ENCODE data around the gene ABTB2.

Gene ABTB2

DNA sequence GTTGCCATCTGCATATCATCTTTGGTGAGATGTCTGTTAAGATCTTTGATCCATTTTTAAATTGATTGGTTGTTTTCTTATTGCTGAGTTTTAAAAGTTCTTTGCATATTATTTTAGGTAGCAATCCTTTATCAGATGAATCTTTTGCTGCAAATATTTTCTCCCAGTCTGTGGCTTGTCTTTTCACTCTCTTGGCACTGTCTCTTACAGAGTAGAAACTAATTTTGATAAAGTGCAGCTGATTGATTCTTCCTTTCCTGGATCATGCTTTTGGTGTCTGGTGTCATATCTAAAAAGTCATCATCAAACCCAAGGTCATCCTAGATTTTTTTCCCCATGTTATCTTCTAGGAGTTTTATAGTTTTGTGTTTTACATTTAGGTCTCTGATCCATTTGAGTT is 139.7 kb downstream of the ABTB2 start:
- FAIRE-seq: no peak
- no peak for DNase-seq (ENCODE audit: low spot score)

DNA sequence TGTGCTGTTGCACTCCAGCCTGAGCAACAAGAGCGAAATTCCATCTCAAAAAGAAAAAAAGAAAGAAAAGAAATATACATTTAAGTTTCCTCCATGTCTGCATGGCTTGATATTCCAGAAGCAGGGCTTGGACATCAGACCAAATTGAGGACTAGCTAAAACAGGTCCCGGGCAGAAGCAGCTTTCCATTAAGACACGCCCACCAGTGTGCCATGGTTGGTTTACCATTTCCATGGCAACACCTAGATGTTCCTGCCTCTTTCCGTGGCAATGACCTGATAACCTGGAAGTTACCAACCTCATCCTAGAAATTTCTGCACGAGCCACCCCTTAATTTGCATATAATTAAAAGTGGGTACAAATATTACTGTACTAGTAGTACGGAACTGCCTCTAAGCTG is 141.1 kb downstream of the ABTB2 start:
- FAIRE-seq (no peak), DNase-seq (ENCODE audit: low spot score) (no peak)

DNA sequence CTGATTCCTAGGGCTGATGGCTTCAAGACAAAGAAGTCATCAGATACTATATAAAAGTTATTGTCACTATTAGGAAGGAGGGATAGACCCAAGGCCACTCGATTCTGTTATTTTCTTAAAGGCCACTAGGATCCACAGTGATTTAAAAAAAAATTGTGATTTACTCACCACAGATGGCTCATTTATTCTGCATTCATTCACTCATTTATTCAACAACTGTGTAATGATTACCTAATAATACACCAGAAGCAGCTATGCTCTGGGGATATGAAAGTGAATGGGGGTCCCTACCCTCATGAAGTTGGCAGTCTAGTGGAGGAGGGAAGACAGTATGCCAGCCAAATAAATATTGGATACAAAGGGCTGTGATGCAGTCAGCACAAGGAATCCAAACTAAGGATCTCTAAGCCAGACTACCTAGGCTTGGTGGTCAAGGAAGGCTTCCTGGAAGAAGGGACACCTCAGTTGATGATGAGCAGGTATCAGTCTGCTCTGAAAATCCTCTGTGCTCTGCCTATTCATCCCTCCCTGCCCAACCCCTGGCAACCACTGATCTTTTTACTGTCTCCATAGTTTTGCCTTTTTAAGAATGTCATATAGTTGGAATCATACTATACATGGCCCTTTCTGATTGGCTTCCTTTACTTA is 141.9 kb downstream of the ABTB2 start:
- no peak for FAIRE-seq
- no peak for DNase-seq (ENCODE audit: low spot score)

DNA sequence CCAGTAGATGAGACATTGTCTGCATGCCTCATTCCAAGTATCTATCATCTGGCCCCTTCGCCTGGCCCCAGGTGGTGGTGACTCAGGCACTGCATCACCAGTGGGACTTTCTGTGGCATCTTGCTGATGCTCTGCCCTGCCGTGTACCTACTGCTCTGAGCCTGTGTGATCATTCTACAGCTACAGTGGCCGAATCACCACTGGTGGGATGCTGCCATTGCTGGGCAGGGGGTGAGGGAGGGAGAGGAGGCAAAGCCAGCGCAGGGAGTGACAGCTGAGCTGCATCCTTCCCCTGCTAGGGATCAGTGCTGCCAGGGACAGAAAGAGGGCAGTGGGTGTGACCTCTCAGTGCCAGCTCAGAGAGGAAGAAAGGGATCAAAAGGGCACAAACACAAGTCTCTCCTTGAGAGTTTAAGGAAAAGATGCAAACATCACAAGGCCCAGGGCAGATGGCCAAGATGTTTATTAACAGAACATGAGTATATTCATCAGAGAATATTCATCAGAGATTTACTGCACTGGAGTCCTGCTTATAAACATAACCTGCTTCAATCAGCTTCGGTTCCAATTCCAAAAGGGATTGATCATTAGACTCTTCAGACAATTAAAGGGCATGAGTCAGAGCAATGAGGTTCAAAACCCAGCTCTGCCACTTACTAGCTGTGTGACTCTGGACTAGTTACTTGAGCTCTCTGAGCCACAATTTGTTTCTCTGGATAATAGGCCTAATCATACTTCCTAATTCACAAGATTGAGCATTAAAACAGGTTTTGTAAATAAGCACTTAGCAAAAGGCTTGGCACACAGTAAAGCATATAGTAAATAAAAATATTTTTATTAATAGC is 142.6 kb downstream of the ABTB2 start:
- DNase-seq (ENCODE audit: low spot score) (peak; percentile 96), FAIRE-seq (peak; percentile 89)

DNA sequence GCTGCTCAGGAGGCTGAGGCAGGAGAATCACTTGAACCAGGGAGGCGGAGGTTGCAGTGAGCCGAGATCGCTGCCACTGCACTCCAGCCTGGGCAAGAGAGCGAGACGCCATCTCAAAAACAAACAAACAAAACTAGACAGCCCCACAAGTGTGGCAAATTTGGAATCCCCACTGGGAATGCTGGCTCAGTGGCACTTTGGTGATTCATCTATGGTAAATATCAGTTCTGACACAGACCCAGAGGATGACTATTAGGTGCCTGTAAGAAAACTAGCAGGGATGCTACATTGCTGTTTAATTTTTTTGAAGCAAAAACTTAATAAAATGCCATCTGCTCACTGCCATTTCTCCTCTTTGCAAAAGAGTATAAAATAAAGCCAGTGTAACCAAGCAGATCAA is 144.4 kb downstream of the ABTB2 start:
- peak; percentile 44 for DNase-seq (ENCODE audit: low spot score)
- peak; percentile 31 for FAIRE-seq

DNA sequence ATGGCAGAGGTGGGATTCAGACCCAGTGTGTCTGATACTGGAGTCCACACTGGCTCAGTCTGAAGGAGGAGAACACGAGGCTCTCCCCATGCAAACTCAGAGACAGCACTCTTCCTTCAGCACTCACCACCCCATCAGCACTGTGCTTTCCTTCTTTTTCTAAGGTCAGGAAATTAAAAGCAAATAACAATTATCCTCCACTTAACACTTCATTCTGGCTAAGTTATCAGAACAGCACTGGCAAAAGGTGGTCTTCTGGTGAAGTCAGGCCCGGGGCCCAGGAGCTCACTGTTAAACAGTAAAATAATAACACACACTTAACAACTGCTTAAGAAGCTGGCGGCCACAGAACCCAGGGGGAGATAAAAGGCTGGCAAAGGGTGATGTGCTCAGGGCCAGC is 145.2 kb downstream of the ABTB2 start:
- no peak for FAIRE-seq

DNA sequence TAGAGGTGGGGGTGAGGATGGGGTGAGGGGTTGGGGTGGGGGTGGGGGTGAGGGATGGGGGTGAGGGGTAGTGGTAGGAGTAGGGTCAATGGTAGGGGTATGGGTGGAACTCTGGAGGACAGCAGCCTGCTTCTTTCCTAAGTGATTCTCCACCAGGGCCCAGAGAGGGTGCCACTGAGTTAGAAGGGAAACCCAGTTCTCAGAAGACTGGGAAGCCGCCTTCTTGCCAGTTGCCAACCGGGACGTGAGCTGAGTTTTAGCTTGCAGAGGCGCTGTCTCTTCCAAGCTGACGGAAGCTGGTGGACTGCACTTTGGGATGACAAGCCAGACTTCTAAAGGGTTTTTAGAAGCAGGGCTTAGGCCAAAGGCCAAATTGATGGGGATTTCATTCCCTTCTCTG is 148.0 kb downstream of the ABTB2 start:
- DNase-seq (ENCODE audit: low spot score) (no peak), FAIRE-seq (no peak)

More for the DNA sequence above, 145.2 kb downstream of the ABTB2 start:
- DNase-seq (ENCODE audit: low spot score): no peak

DNA sequence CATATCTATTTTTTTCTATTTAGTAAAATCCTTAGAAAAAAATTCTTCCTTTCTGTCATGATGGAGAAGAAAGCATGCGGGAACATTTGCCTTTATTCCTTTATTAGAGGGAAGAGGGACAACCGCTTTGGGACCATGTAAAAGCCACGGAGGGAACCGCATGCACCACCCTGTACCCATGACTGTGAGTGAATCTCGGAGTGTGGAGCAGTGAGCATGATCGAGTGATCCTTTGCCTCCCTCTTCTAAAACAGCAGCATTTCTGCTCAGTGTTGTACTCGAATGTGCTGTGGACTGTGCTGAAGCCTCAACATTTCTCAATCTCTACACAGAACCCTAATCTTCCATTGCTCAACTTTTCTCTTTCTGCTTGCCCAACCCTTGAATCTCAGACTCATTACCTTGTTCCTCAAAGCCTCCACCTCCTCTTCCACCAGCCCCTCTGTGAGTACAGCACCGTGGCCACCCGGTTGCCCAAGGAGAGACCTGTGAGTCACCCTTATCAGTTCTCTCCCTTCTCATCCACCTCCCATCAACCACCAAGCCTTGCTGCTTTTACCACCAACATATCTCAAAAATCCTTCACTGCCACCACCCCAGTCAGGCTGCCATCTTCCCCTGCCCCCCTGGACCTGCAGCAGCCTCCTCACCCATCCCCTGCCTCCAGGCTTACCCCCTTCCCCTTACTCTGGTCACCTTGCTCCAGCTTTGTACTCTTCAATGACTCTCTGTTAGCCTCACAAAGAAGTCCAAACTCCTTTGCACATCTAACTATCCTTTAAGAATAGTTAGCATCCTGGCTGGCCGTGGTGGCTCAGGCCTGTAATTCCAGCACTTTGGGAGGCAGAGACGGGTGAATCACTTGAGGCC is 149.3 kb downstream of the ABTB2 start:
- FAIRE-seq: peak; percentile 50
- DNase-seq (ENCODE audit: low spot score): peak; percentile 59

DNA sequence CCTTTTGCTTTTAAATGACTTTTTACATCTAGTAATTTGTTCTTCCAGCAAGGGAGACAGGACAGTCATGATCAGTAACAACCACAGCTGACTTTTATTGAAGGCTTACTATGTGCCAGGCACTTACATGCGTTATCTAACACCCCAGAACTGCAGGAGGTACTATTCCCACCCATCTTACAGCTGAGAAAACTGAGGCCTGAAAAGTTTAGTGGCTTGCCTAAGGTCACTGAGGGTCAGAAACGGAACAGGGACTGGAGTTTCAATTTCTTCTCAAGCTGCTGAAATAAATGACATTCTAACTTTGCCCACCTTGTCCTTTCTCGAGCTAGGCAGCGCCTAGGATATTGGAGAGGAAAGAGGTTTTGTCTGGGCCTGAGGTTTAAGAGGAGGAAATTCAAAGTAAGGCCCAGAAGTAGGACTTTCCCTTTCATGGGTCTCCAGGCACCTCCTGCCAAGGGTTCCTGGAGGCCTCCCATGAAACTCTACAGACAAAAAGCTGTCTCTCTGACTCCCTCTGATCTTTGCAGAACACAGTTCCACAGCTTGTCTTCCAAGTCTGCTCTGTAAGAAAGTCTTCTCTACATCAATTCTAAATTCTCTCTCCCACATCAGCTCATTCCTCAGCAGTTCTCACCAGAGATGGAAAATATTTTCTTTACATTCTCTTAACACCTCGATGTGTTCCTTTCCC is 150.2 kb downstream of the ABTB2 start:
- no peak for DNase-seq (ENCODE audit: low spot score)
- FAIRE-seq: no peak

DNA sequence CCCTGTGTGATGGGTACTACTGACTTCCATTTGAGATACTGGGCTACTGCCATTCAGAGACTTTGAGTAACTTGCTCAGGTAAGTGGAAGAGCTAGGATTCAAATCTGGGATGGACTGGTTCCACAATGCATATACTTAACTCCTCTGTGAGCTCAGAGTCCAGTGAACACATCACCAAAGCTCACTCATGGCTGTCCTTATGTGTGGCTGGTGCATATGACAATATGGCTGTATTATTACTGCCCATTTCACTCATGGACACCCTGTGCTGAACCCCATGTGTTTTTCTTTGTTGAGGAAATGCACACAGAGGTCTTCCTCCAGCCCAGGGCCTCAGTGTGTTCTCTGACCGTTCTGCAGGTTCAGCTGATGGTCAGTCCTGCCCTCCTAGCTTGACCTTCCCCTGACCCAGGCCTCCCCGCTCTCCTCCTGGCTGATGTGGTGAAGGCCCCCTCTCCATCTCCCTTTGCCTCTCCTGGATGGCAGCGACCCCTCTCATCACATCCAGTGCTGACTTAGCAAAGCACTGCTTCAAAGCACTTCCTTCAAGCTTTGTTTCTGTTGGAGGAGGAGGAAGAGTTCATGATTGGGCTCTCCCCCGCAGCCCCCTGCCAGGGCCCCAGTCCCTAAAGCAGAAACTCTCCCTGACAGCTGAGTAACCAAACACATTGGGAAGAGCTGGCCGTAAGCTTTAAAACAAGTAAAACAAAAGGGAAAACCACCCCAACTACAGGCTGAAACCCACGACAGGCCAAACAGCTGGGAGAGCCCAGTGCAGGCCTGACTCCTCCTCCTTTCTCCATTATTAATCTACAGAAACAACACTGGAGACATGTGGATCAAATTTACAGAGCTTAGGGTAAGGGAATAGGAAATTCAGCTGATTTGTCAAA is 151.2 kb downstream of the ABTB2 start:
- FAIRE-seq: no peak
- DNase-seq (ENCODE audit: low spot score): no peak

DNA sequence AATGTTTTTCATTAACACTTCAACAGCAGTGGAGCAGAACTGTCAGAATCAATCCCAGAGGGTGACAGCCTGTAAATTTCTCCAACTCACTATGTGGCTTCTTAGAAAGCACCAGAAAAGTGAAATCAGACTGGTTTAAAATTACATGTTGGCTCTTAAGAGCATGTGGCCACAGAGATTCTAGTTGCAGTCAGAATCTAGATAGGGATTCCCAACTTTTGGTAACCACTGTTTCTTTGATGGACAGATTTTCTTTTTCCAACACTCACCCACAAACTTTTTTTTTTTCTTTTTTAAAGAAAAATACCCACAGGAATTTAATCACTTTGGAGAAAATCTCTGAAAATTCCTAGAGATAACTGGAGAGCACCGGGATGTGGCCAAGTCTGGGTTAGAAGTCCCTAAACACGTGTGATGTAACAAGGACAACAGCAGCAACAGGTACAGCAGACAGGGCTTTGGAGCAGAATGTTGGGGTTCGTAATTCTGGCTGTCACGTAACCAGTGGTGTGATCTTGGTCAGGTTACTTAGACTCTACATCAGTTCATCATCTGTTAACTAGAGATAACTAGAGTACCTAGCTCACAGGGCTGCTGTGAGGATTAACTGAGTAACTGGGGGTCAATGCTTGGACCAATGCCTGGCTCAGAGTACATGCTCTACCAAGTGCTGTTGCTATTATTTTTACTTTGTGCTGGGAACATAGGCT is 152.3 kb downstream of the ABTB2 start:
- no peak for FAIRE-seq

DNA sequence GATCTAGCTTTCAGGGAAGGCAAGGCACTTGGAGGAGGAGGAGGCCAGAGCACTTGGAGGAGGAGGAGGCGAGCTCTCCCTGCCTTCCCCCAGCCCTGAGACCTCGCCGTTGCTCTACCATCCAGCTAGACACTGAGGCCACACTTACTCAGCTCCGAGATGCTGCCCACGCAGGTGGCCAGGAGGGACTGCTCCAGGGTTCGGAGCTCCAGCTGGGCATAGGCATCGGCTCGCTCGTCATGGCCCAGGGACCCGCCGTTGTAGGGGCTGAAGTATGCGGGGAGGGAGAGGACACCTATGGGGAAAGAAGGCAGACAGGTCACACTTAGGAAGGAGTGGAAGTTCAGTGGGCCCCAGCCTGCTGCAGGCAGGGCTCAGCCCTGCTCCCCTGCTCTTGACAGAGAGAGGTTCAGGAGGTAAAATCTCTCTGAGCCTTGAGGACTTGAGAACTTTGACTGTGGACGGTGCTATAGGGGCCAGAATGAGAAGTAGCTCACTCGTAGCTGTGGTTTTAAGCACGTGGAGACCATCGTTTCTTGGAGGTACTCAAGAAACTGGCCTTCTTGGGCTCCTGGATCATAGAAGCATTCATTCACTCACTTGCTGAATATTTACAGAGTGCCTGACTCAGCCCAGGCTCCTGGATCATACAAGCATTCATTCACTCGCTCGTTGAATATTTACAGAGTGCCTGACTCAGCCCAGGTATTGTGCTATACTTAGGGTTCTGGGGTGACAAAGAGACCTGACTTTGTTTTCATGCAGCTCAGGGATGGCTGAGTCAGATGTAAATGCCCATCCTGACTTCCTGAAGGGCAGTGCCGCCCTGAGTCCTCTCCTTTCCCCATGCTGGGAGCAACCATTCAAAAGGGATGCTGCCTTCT is 153.2 kb downstream of the ABTB2 start:
- DNase-seq (ENCODE audit: low spot score): peak; percentile 95

More for the DNA sequence above, 152.3 kb downstream of the ABTB2 start:
- no peak for DNase-seq (ENCODE audit: low spot score)

DNA sequence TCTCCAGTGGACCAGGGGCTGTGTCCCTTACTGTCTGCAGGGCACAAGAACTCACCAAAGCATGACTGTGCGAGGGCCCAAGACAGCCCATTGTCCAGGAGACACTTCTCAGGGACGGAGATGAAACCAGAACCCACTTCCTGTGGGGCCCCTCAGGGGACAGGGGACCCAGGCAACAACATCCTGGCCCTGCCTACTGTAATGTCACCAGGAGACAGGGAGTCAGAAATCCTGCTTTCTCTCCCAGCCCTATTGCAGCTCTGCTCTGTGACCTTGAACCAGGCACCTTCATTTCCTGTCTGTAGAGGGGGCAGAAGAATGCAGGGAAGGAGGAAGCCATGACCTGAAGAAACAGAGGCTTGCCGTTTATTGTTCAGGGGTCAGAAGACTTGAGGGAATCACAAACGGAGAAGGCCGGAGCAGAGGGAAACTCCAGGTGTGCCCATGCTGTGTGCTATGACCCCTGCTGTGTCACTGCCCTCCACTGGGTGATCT is 154.4 kb downstream of the ABTB2 start:
- DNase-seq (ENCODE audit: low spot score) (peak; percentile 15), FAIRE-seq (no peak)

More for the DNA sequence above, 153.2 kb downstream of the ABTB2 start:
- FAIRE-seq: peak; percentile 95

DNA sequence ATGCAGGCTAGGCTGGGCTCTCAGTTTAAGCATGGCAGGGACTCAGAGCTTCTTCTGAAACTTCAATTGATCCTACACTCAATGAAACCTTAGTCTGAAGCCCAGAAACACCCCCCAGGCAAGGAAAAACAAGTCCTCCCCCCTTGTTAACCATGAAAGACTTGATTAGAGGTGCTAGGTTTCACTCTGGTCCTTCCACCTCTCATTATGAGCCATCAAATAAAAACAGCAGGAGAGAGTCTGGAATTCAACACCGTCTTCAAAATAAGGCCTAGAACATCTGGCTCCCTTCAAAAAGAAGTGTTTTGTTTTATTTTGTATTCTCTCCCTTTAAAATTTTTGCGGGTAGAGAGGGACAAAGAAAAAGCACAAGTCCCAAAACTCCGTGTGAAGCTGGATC is 156.7 kb downstream of the ABTB2 start:
- no peak for FAIRE-seq
- DNase-seq (ENCODE audit: low spot score): no peak

DNA sequence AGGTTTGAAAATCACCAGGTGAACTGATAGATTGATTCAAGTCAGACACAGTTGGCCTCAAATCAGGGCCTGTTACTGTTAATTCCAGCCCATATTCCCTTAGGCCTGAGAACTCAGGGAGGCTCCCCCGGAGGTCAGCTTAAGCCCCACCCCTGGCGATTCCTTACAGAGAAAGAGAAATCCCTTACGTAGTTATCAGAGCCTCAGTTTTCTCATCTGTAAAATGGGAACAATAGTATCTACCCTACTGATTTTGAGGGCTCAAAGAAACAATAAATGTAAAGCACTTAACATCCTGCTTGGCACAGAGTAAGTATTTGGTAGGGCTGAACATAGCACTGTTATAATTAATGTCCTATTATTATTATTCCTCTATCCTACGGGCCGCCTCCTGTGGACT is 158.3 kb downstream of the ABTB2 start:
- DNase-seq (ENCODE audit: low spot score) (no peak), FAIRE-seq (no peak)

DNA sequence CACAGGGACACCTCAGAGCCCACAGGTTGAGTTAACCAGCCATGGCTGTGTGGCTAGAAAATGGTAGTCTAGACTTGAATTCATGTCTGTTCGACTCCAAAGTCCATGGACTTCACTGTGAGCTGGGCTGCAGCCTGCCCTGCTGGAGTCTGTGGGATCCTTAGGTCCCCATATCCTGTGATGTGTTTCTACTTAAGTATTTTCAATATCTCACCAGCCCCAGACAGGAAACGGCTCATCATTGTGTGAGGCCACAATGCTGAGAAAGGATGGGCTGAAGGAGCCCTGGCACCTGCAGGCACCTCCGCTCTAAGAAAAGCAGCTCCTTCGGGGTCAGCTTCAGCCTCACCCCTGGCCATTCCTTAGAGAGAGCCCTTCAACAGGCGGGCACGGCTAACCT is 159.3 kb downstream of the ABTB2 start:
- FAIRE-seq: no peak
- DNase-seq (ENCODE audit: low spot score): no peak

DNA sequence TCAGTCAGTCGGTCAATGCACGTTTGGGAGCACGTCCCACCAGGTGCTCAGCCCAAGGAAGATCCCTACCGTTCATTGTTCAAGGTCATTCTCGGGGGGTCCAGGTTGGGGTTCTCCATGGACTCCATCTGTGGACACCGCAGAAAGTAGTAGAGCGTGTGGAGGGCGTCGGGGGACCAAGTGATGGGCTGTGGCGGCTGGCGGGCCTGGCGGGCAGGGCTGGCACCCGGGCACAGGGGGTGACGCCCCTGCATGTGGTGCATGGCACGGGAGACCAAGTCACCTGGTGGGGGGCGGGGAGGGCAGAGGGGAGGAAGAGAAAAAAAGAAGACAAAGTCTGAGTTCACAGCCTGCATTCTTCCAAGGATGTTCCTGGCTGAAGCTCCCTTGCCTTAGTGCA is 160.6 kb downstream of the ABTB2 start:
- FAIRE-seq: no peak
- DNase-seq (ENCODE audit: low spot score): no peak

DNA sequence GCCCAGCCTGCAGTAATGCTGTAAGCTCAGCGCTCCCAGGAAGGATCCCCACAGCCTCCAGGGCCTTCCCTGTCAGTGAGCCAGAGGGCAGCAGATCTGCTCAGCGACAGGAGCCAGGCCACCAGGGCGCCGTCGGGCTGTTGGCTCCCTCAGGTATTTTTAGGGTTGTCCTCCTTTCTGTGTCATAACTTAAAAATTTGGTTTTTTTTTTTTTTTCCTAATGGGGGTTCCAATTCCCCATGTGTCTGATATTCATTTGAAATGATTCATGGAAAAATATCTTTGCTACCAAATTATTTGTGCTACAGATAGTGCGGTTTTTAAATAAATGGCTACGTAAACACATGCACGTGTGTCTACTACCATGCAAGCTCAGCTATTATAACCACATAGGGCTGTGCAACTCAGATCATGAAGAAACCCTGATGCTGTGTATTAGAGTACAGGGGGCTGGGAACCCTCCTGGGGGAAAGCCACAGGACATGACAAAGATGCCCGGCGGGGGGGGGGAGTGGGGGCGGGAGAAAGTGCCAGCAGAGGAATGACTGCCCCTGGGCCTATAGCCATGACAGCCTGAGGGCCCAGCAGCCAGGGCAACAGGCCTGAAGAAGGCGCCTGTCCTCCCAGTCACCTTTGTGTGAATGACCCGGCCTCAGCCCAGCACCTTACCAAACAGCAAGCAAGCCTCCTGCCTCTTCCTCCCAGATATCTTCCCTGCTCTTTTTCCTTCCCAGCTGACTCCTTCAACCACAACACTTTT is 163.1 kb downstream of the ABTB2 start:
- DNase-seq (ENCODE audit: low spot score) (no peak), FAIRE-seq (no peak)
